HEK293T (cell line): ENCODE measurements around the gene RBP3.

ENCODE experiments used
- ARNT ChIP-seq: fragments of 450-650 bp; IDR thresholded peaks from 2 replicates; pipeline ENCODE4 v1.6.1; 2017; ENCODE audit warnings: mild to moderate bottlenecking
- FOXA1 ChIP-seq: fragments of 450-650 bp; IDR thresholded peaks from 2 replicates; pipeline ENCODE4 v1.6.1; 2016; ENCODE audit warnings: mild to moderate bottlenecking
- SP1 ChIP-seq: fragments of 450-650 bp; IDR thresholded peaks from 2 replicates; pipeline ENCODE4 v1.6.1; 2017
- TARDBP ChIP-seq: fragments of 450-650 bp; IDR thresholded peaks from 2 replicates; pipeline ENCODE4 v1.6.1; 2016

DNA sequence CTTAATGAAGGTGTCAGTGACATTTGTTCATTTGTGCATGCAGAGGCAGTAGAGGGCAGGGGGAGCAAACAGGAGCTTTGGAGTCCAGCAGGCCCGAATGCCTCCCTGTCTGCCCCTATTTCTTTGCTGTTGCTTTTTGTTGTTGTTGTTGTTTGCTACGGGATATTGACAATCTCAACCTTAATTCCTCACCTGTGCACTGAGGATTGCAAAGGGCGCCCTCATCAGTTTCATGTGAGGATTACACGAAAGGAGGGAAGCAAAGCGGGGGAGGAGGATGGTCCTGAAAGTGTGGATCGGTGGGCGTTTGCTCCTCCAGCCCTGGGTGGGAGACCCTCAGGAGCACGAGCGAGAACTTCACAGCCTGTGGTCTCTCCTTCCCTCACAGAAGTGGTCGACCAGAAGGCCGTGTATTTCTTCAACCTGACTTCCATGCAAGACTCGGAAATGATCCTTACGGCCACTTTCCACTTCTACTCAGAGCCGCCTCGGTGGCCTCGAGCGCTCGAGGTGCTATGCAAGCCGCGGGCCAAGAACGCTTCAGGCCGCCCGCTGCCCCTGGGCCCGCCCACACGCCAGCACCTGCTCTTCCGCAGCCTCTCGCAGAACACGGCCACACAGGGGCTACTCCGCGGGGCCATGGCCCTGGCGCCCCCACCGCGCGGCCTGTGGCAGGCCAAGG, 38.6 kb upstream of the RBP3 start:
- TF ChIP-seq TARDBP (no peak), ARNT (no peak), FOXA1 (no peak), SP1 (no peak)
